Upper lobe of left lung (tissue), 6 donors: ENCODE data around the gene STK4. TPM values are rescaled to one million over a fixed set of nuclear protein-coding genes. Genes with fewer than 3 reads are reported as not detected.

Experiments
- ATAC-seq, 2 donors: fragments of 200-7000 bp; cut with Tn5 transposase; one replicate each; pipeline ENCODE4 v1.9.1; 2022; ENCODE audit warnings: mild to moderate bottlenecking in 2 of 2, moderate library complexity in 2 of 2; ENCODE audit not compliant: low FRiP score in 2 of 2
- DNase-seq, 2 donors: peaks; one replicate each; pipeline ENCODE4 v3.0.0-alpha.2; 2019 to 2020
- H3K27ac ChIP-seq, 4 donors: fragments of 200-600 bp; sonication (generic); one replicate each; pipeline ENCODE4 v1.5.1; 2016 to 2019
- H3K27me3 ChIP-seq, 4 donors: fragments of 200-600 bp; sonication (generic); one replicate each; pipeline ENCODE4 v1.5.1; 2017 to 2019
- H3K36me3 ChIP-seq, 4 donors: fragments of 200-600 bp; sonication (generic); one replicate each; pipeline ENCODE4 v1.5.1; 2016 to 2019
- H3K4me1 ChIP-seq, 4 donors: fragments of 200-600 bp; sonication (generic); one replicate each; pipeline ENCODE4 v1.5.1; 2018 to 2019
- H3K4me3 ChIP-seq, 4 donors: fragments of 200-600 bp; sonication (generic); one replicate each; pipeline ENCODE4 v1.5.1; 2017 to 2019; ENCODE audit warnings: mild to moderate bottlenecking in 2 of 4, moderate library complexity in 1 of 4
- H3K9me3 ChIP-seq, 4 donors: fragments of 200-600 bp; sonication (generic); one replicate each; pipeline ENCODE4 v1.5.1; 2018 to 2019
- CTCF ChIP-seq, 6 experiments: fragments of 450-650 bp in 4 of 6; fragments of 200-600 bp in 2 of 6; sonication (generic) in 2 of 6; IDR thresholded peaks; one replicate each; pipeline ENCODE4 v1.5.1; 2016 to 2019; ENCODE audit warnings: antibody characterized with exemption in 6 of 6
- EP300 ChIP-seq, 4 donors: sonication (generic); formaldehyde crosslinking; IDR thresholded peaks; one replicate each; pipeline ENCODE4 v1.5.1; 2017; ENCODE audit warnings: antibody characterized with exemption in 4 of 4, control low read depth in 2 of 4
- POLR2A ChIP-seq, 4 donors: fragments of 450-650 bp; IDR thresholded peaks; one replicate each; pipeline ENCODE4 v1.5.1; 2016 to 2017; ENCODE audit warnings: antibody characterized with exemption in 4 of 4, mild to moderate bottlenecking in 2 of 4
- POLR2AphosphoS5 ChIP-seq, 2 donors: sonication (generic); formaldehyde crosslinking; IDR thresholded peaks; one replicate each; pipeline ENCODE4 v1.5.1; 2017; ENCODE audit warnings: antibody characterized with exemption in 2 of 2
- WGBS, 2 donors: methylation state at CpG; one replicate each; pipeline ENCODE4 v1.1.5; 2017 to 2018; 5-methylcytosine and 5-hydroxymethylcytosine counted together
- total RNA-seq, 6 donors: library from RNA; depleted of rRNA in 4 of 6; stranded (reverse); fragments of >200 nt in 4 of 6; gene quantifications; one replicate each; pipeline versions ENCODE4 v1.1.0 to v1.2.1, GENCODE V29; 2016 to 2021
- donor health status: DM: no; HTN: no; CAD: no; lungs with moderate emphysema.
- donor health status: DM: no; HTN: yes; CAD: no; lungs with severe emphysema.

The STK4 gene
- total RNA-seq, 6 donors from 2014 or later, result 31.0 to 76.1 (median 44.1) TPM

- no peaks in the 10 kb centered on the region for H3K36me3 ChIP-seq
- DNase-seq, result peak in 1 of 2 donors; percentile 36
- no peak overlapping the region for H3K4me3 ChIP-seq
- TF ChIP-seq CTCF (IDR thresholded peaks at IDR 0.05), result peak; percentile 61 to 85 (median 74)
- no peak for TF ChIP-seq POLR2AphosphoS5 (IDR thresholded peaks at IDR 0.05)
- no peak for TF ChIP-seq POLR2A (IDR thresholded peaks at IDR 0.05)
- no peak for TF ChIP-seq EP300 (IDR thresholded peaks at IDR 0.05)
- no peaks in the 10 kb centered on the region for H3K9me3 ChIP-seq
- H3K27me3 ChIP-seq, result no peaks in the 10 kb centered on the region
- no peak overlapping the region for H3K27ac ChIP-seq
- H3K4me1 ChIP-seq, result peaks cover 21 to 44% (median 33%) of the 10 kb centered on the region in 4 donors
- ATAC-seq, result peak; percentile 83 to 87
- 31 to 45% methylated on average over 5 of the region's 5 CpGs for WGBS, 2 donors
Measured at GRCh38 chr20:45044084-45044573, 77.8 kb downstream of the STK4 start.

- 83 to 85% methylated on average over 3 of the region's 3 CpGs for WGBS, 2 donors
- Histone ChIP-seq H3K27ac (no peak overlapping the region), H3K36me3 (no peaks in the 10 kb centered on the region), H3K4me1 (peaks cover 22 to 43% (median 32%) of the 10 kb centered on the region in 4 donors), H3K9me3 (no peaks in the 10 kb centered on the region), H3K4me3 (no peak overlapping the region), H3K27me3 (no peaks in the 10 kb centered on the region)
- ATAC-seq, result no peak
- TF ChIP-seq CTCF (IDR thresholded peaks at IDR 0.05) (no peak), POLR2AphosphoS5 (IDR thresholded peaks at IDR 0.05) (no peak), EP300 (IDR thresholded peaks at IDR 0.05) (no peak), POLR2A (IDR thresholded peaks at IDR 0.05) (no peak)
- DNase-seq, result no peak
Measured at GRCh38 chr20:45044601-45045000, 78.3 kb downstream of the STK4 start.

- no peaks in the 10 kb centered on the region for H3K9me3 ChIP-seq
- ATAC-seq, result no peak
Measured at GRCh38 chr20:45047581-45048119, 81.3 kb downstream of the STK4 start.

GRCh38 chr20:45049438-45049837, 83.1 kb downstream of the STK4 start:
- TF ChIP-seq POLR2AphosphoS5 (IDR thresholded peaks at IDR 0.05) (no peak), POLR2A (IDR thresholded peaks at IDR 0.05) (no peak), CTCF (IDR thresholded peaks at IDR 0.05) (no peak), EP300 (IDR thresholded peaks at IDR 0.05) (no peak)
- no peaks in the 10 kb centered on the region for H3K27me3 ChIP-seq
- DNase-seq, result no peak
- H3K36me3 ChIP-seq, result peaks cover 0 to 11% (median 0%) of the 10 kb centered on the region in 4 donors
- no peak overlapping the region for H3K4me3 ChIP-seq
- H3K9me3 ChIP-seq, result no peaks in the 10 kb centered on the region
- 46 to 56% methylated on average over 3 of the region's 3 CpGs for WGBS, 2 donors
- peaks cover 32 to 51% (median 44%) of the 10 kb centered on the region in 4 donors for H3K4me1 ChIP-seq
- no peak overlapping the region for H3K27ac ChIP-seq
- ATAC-seq, result no peak

More at GRCh38 chr20:45047581-45048119, 81.3 kb downstream of the STK4 start:
- Histone ChIP-seq H3K36me3 (no peaks in the 10 kb centered on the region), H3K4me3 (no peak overlapping the region), H3K4me1 (peaks cover 27 to 44% (median 36%) of the 10 kb centered on the region in 4 donors), H3K27me3 (no peaks in the 10 kb centered on the region), H3K27ac (no peak overlapping the region)
- TF ChIP-seq POLR2A (IDR thresholded peaks at IDR 0.05) (no peak), EP300 (IDR thresholded peaks at IDR 0.05) (no peak), CTCF (IDR thresholded peaks at IDR 0.05) (no peak), POLR2AphosphoS5 (IDR thresholded peaks at IDR 0.05) (no peak)
- no peak for DNase-seq
- 67 to 82% methylated on average over 2 of the region's 2 CpGs for WGBS, 2 donors
